HG02610 (cell line): ENCODE results near the gene PRIMPOL.
A peak's percentile ranks its signal among the peaks of the same experiment; 100 is the strongest.
"Not testable (repeated sequence)": the region's sequence is repeated elsewhere in the genome, so short reads cannot be mapped to it uniquely, and the experiment has no call there.

ENCODE experiments used
- ATAC-seq: cut with Tn5 transposase; IDR thresholded peaks from one replicate; pipeline ENCODE4 v1.9.1; 2021; ENCODE audit warnings: mild to moderate bottlenecking, moderate library complexity; ENCODE audit not compliant: unreplicated experiment

Gene PRIMPOL

GRCh38 chr4:184649026-184649970 is at the start of gene PRIMPOL, which contains the start of gene CASP3:
Gene PRIMPOL (plus strand): TSS chr4:184649738. CDS start chr4:184657141, 7,403 bp downstream.
Gene CASP3 (minus strand): TSS chr4:184649447. CDS start chr4:184638453, 10,994 bp downstream.
- peak; percentile 88 for ATAC-seq

- not testable (repeated sequence) for ATAC-seq
Observed at GRCh38 chr4:184600982-184601381, 48.6 kb upstream of the PRIMPOL start.

- ATAC-seq, result not testable (repeated sequence)
Observed at GRCh38 chr4:184602857-184603256, 46.7 kb upstream of the PRIMPOL start.

- not testable (repeated sequence) for ATAC-seq
Observed at GRCh38 chr4:184607429-184607828, 42.1 kb upstream of the PRIMPOL start.

GRCh38 chr4:184612074-184612473 is 37.5 kb upstream of the PRIMPOL start:
- ATAC-seq, result no peak

GRCh38 chr4:184613405-184613804 is 36.1 kb upstream of the PRIMPOL start:
- no peak for ATAC-seq

- ATAC-seq, result no peak
Observed at GRCh38 chr4:184614509-184614908, 35.0 kb upstream of the PRIMPOL start.

GRCh38 chr4:184616168-184616567 is 33.4 kb upstream of the PRIMPOL start:
- ATAC-seq, result not testable (repeated sequence)

GRCh38 chr4:184616633-184617551 is 32.6 kb upstream of the PRIMPOL start:
- ATAC-seq, result peak; percentile 82

- no peak for ATAC-seq
Observed at GRCh38 chr4:184617600-184618196, 31.8 kb upstream of the PRIMPOL start.

GRCh38 chr4:184620212-184620867 is 29.2 kb upstream of the PRIMPOL start:
- no peak for ATAC-seq

GRCh38 chr4:184621518-184621917 is 28.0 kb upstream of the PRIMPOL start:
- no peak for ATAC-seq

GRCh38 chr4:184624504-184624903 is 25.0 kb upstream of the PRIMPOL start:
- not testable (repeated sequence) for ATAC-seq

GRCh38 chr4:184624972-184625554 is 24.5 kb upstream of the PRIMPOL start:
- no peak for ATAC-seq

GRCh38 chr4:184625783-184626596 is 23.5 kb upstream of the PRIMPOL start:
- not testable (repeated sequence) for ATAC-seq

GRCh38 chr4:184628103-184628502 is 21.4 kb upstream of the PRIMPOL start:
- ATAC-seq, result no peak

GRCh38 chr4:184632842-184633241 is 16.7 kb upstream of the PRIMPOL start:
- no peak for ATAC-seq

GRCh38 chr4:184635381-184635780 is 14.2 kb upstream of the PRIMPOL start:
- ATAC-seq, result no peak

- no peak for ATAC-seq
Observed at GRCh38 chr4:184636144-184636543, 13.4 kb upstream of the PRIMPOL start.
